K562 (cell line): ENCODE measurements around the gene FUT2. TPM values are rescaled to one million over a fixed set of nuclear protein-coding genes. Genes with fewer than 3 reads are reported as not detected.

Experiments
- BACH1 ChIP-seq: fragments of 200-800 bp; sonication (Bioruptor generic); IDR thresholded peaks from 2 replicates; pipeline ENCODE4 v1.6.1; 2016; ENCODE audit warnings: missing genetic modification characterization, missing compliant biosample characterization
- BRD4 ChIP-seq: fragments of 200-600 bp; sonication (generic); IDR thresholded peaks from 2 replicates; pipeline ENCODE4 v1.6.1; 2017; ENCODE audit warnings: inconsistent platforms
- CBX2 ChIP-seq: fragments of 200-600 bp; sonication (generic); IDR thresholded peaks from one replicate; pipeline ENCODE4 v1.6.1; 2012; ENCODE audit warnings: mild to moderate bottlenecking, low read length, inconsistent platforms; ENCODE audit not compliant: insufficient read depth, poor library complexity, severe bottlenecking
- CCNT2 ChIP-seq: IDR thresholded peaks from 2 replicates; pipeline ENCODE4 v1.6.1; 2011; ENCODE audit warnings: borderline replicate concordance, low read depth, mild to moderate bottlenecking, moderate library complexity, mixed read lengths, low read length; ENCODE audit not compliant: insufficient read length; ENCODE audit errors: extremely low read depth
- HIVEP1 ChIP-seq: fragments of 250-450 bp; sonication (Bioruptor Pico); IDR thresholded peaks from 2 replicates; pipeline ENCODE4 v1.4.0; 2020; ENCODE audit warnings: mild to moderate bottlenecking
- KDM2B ChIP-seq: fragments of 250-450 bp; sonication (Bioruptor Pico); IDR thresholded peaks from 2 replicates; pipeline ENCODE4 v1.8.0; 2021; ENCODE audit warnings: mild to moderate bottlenecking, moderate library complexity
- KLF1 ChIP-seq: fragments of 450-650 bp; IDR thresholded peaks from 2 replicates; pipeline ENCODE4 v1.6.1; 2016; ENCODE audit warnings: missing genetic modification characterization, missing compliant biosample characterization
- MYBL2 ChIP-seq, 2 experiments: fragments of 450-650 bp in 1 of 2; sonication (generic) in 1 of 2; formaldehyde crosslinking in 1 of 2; IDR thresholded peaks; 2 replicates each; pipeline versions ENCODE4 v1.6.1 to v1.8.1; 2017 to 2022; ENCODE audit warnings: borderline replicate concordance in 1 of 2, inconsistent platforms in 1 of 2, low read depth in 1 of 2, mild to moderate bottlenecking in 1 of 2, missing genetic modification reagents in 1 of 2, moderate library complexity in 1 of 2
- NR4A1 ChIP-seq, 2 experiments: fragments of 250-450 bp in 1 of 2; fragments of 450-650 bp in 1 of 2; sonication (Bioruptor Pico) in 1 of 2; IDR thresholded peaks; 2 replicates each; pipeline versions ENCODE4 v1.4.0 to v1.6.1; 2016 to 2020; ENCODE audit warnings: mild to moderate bottlenecking in 2 of 2, missing compliant biosample characterization in 1 of 2, missing genetic modification characterization in 1 of 2, moderate library complexity in 1 of 2
- PRMT5 ChIP-seq: sonication (generic); formaldehyde crosslinking; IDR thresholded peaks from 2 replicates; pipeline ENCODE4 v1.5.0; 2020; ENCODE audit warnings: missing genetic modification reagents
- SRF ChIP-seq, 2 experiments: fragments of 250-450, 450-650 bp in 1 of 2; sonication (Bioruptor Pico) in 1 of 2; sonication (generic) in 1 of 2; formaldehyde crosslinking; IDR thresholded peaks; 2 replicates each; pipeline versions ENCODE4 v1.5.0 to v1.5.1; 2020 to 2022; ENCODE audit warnings: mild to moderate bottlenecking in 1 of 2, missing genetic modification reagents in 1 of 2
- ZNF143 ChIP-seq: sonication (generic); formaldehyde crosslinking; IDR thresholded peaks from 2 replicates; pipeline ENCODE4 v1.9.0; 2022; ENCODE audit warnings: mild to moderate bottlenecking, missing genetic modification reagents
- ZNF76 ChIP-seq: fragments of 250-450 bp; sonication (Bioruptor Pico); IDR thresholded peaks from 2 replicates; pipeline ENCODE4 v1.4.0; 2020; ENCODE audit warnings: mild to moderate bottlenecking, moderate library complexity, borderline replicate concordance
- ZSCAN29 ChIP-seq: fragments of 450-650 bp; IDR thresholded peaks from 2 replicates; pipeline ENCODE4 v1.6.1; 2017
- polyA plus RNA-seq, 8 experiments: library from polyadenylated mRNA; depleted of rRNA in 4 of 8; stranded (reverse) in 5 of 8; unstranded in 3 of 8; fragments of >200 nt; fragmentation: Nextera tagmentation in 2 of 8; fragmentation: Illumina TruSeq in 1 of 8; extraction: Ambion mirVana in 2 of 8; extraction: Trizol in 1 of 8; gene quantifications; 2 replicates each; pipeline versions ENCODE4 v1.2.1 to v1.2.3, GENCODE V29; 2011 to 2014; ENCODE audit warnings: inconsistent platforms in 1 of 8, missing spikeins in 1 of 8
- total RNA-seq, 7 experiments: library from RNA; depleted of rRNA in 6 of 7; stranded (reverse); fragments of >200 nt in 6 of 7; fragmentation: Illumina TruSeq in 2 of 7; extraction: Trizol in 2 of 7; gene quantifications; 2 replicates each; pipeline versions ENCODE4 v1.2.1 to v1.2.3, GENCODE V29; 2011 to 2021; ENCODE audit warnings: low replicate concordance in 1 of 7
- TF ChIP-seq, protein P1 (sequence below): sonication (generic); formaldehyde crosslinking; IDR thresholded peaks from 2 replicates; pipeline ENCODE4 v1.8.0; 2022; ENCODE audit warnings: mild to moderate bottlenecking, low read depth, missing genetic modification reagents
- TF ChIP-seq, protein P2 (sequence below), 2 experiments: fragments of 450-650 bp in 1 of 2; IDR thresholded peaks; 2 replicates each; pipeline ENCODE4 v1.6.1; 2011 to 2017; ENCODE audit warnings: low read depth in 2 of 2, antibody characterized with exemption in 1 of 2, borderline replicate concordance in 1 of 2, low read length in 1 of 2, mild to moderate bottlenecking in 1 of 2, mixed read lengths in 1 of 2; ENCODE audit not compliant: control insufficient read depth in 1 of 2
- TF ChIP-seq, protein P3 (sequence below): fragments of 250-450 bp; sonication (Bioruptor Pico); IDR thresholded peaks from 2 replicates; pipeline ENCODE4 v1.8.0; 2022; ENCODE audit warnings: inconsistent platforms, mild to moderate bottlenecking, moderate library complexity, borderline replicate concordance
- TF ChIP-seq, protein P4 (sequence below): fragments of 450-650 bp; IDR thresholded peaks from one replicate; pipeline ENCODE4 v1.6.1; 2018; ENCODE audit warnings: mild to moderate bottlenecking, moderate library complexity; ENCODE audit not compliant: partially characterized antibody

The FUT2 gene
- total and polyA plus RNA-seq, 9 of the 15 experiments (the other 6 are each of a cell fraction or from before 2014, with no cell fraction given): 0.03 to 0.04 TPM; not detected in 7

DNA sequence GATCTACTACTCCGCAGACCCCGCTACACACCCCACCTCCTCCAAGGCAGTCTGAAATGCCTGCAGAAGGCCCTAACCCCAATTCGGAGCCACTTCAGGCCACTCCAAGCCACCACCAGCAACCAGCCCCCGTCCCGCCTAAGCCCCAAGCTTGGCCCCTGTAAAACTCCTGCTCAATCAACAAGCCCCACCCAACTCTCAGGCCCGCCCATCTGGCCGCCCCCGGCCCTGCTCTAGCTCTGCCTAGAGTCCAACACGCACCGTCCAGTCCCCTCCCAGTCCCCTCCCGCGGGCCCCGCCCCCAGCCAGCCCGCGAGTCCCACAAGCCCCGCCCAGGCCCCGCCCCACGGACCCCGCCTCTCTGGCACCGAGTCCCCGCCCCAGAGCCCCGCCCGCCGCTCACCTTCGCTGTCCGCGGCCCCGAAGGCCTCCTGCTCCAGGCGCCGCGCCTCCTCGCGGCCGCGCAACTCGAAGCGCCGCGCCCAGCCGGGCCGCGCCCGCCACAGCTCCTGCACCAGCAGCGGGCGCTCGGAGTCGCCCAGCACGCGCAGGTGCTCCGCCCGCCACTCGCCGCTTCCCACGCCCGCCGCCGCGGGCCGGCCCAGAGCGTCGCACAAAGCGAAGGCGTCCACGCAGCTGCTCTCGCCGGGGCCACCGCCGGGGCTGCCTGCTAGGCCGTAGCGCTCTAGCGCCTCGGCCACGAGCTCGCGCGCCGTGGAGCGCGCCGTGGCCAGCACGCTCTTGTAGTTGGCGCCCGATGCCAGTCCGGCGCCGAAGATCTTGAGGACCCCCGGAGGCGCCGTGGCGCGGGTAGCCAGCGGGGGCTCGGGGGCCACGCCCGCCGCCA is 43.0 kb downstream of the FUT2 start (continued):
- TF ChIP-seq ZNF143 (0 out of 2 replicates have a peak, but pooled peaks have one; percentile 30), MYBL2 (IDR thresholded peaks at IDR 0.05; ENCODE audit: low read depth) (no peak), MYBL2 (CRISPR knock-in tag; IDR thresholded peaks at IDR 0.05; ENCODE audit: borderline replicate concordance) (no peak), BRD4 (no peak), SRF (CRISPR knock-in tag; IDR thresholded peaks at IDR 0.05) (0 out of 4 replicates have a peak, but pooled peaks of 1 of the 2 experiments have one; percentile 14), PRMT5 (CRISPR knock-in tag) (no peak), NR4A1 (CRISPR knock-in tag; IDR thresholded peaks at IDR 0.05) (peak; percentile 79; the same call in 1 of the 2 replicates), NR4A1 (tag; IDR thresholded peaks at IDR 0.05) (peak; percentile 77), ZNF76 (CRISPR knock-in tag) (peak; percentile 74; the same call in 1 of the 2 replicates), HIVEP1 (CRISPR knock-in tag) (no peak), BACH1 (tag) (no peak), CCNT2 (peak; percentile 87), CBX2 (no peak), ZSCAN29 (0 out of 2 replicates have a peak, but pooled peaks have one; percentile 21), KLF1 (tag) (peak; percentile 77), KDM2B (0 out of 2 replicates have a peak, but pooled peaks have one; percentile 69)
- TF ChIP-seq, protein P1, sequence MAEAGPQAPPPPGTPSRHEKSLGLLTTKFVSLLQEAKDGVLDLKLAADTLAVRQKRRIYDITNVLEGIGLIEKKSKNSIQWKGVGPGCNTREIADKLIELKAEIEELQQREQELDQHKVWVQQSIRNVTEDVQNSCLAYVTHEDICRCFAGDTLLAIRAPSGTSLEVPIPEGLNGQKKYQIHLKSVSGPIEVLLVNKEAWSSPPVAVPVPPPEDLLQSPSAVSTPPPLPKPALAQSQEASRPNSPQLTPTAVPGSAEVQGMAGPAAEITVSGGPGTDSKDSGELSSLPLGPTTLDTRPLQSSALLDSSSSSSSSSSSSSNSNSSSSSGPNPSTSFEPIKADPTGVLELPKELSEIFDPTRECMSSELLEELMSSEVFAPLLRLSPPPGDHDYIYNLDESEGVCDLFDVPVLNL (CRISPR knock-in tag): no peak
- TF ChIP-seq, protein P2, sequence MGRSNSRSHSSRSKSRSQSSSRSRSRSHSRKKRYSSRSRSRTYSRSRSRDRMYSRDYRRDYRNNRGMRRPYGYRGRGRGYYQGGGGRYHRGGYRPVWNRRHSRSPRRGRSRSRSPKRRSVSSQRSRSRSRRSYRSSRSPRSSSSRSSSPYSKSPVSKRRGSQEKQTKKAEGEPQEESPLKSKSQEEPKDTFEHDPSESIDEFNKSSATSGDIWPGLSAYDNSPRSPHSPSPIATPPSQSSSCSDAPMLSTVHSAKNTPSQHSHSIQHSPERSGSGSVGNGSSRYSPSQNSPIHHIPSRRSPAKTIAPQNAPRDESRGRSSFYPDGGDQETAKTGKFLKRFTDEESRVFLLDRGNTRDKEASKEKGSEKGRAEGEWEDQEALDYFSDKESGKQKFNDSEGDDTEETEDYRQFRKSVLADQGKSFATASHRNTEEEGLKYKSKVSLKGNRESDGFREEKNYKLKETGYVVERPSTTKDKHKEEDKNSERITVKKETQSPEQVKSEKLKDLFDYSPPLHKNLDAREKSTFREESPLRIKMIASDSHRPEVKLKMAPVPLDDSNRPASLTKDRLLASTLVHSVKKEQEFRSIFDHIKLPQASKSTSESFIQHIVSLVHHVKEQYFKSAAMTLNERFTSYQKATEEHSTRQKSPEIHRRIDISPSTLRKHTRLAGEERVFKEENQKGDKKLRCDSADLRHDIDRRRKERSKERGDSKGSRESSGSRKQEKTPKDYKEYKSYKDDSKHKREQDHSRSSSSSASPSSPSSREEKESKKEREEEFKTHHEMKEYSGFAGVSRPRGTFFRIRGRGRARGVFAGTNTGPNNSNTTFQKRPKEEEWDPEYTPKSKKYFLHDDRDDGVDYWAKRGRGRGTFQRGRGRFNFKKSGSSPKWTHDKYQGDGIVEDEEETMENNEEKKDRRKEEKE (IDR thresholded peaks at IDR 0.05; ENCODE audit: borderline replicate concordance in 1 of 2, control insufficient read depth in 1 of 2, low read depth in 2 of 2, low read length in 1 of 2): 0 out of 4 replicates have a peak, but pooled peaks of 1 of the 2 experiments have one; percentile 18
- TF ChIP-seq, protein P3, sequence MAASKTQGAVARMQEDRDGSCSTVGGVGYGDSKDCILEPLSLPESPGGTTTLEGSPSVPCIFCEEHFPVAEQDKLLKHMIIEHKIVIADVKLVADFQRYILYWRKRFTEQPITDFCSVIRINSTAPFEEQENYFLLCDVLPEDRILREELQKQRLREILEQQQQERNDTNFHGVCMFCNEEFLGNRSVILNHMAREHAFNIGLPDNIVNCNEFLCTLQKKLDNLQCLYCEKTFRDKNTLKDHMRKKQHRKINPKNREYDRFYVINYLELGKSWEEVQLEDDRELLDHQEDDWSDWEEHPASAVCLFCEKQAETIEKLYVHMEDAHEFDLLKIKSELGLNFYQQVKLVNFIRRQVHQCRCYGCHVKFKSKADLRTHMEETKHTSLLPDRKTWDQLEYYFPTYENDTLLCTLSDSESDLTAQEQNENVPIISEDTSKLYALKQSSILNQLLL: no peak
- TF ChIP-seq, protein P4, sequence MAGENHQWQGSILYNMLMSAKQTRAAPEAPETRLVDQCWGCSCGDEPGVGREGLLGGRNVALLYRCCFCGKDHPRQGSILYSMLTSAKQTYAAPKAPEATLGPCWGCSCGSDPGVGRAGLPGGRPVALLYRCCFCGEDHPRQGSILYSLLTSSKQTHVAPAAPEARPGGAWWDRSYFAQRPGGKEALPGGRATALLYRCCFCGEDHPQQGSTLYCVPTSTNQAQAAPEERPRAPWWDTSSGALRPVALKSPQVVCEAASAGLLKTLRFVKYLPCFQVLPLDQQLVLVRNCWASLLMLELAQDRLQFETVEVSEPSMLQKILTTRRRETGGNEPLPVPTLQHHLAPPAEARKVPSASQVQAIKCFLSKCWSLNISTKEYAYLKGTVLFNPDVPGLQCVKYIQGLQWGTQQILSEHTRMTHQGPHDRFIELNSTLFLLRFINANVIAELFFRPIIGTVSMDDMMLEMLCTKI: no peak
